Measurements from ENCODE around the gene SHOC2. TPM values are rescaled to one million over a fixed set of nuclear protein-coding genes. Genes with fewer than 3 reads are reported as not detected.

SHOC2 gene
- total and polyA plus RNA-seq, 9 of the 15 experiments (the other 6 are each of a cell fraction or from before 2014, with no cell fraction given), result 9.2 to 17.5 (median 14.9) TPM

DNA sequence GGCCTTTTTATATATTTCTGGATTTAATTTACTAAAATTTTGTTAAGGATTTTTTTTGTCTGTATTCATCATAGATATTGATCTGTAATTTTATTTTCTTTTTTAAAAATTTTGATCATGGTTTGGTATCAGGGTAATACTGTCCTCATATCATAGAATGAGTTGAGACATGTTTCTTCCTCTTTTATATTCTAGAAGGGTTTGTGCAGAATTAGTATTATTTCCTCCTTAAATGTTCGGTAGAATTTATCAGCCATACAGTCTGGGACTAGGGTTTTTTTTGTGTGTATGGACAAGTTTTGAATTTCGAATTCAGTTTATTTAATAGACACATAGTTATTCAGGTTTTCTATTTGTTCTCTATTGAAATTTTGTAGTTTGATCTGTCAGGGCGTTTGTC, 54.0 kb downstream of the SHOC2 start:
- peaks cover 26% of the 10 kb centered on the region for H3K79me2 ChIP-seq (ENCODE audit: control insufficient read depth, insufficient read depth, low read length)
- H3K9me1 ChIP-seq (ENCODE audit: control insufficient read depth, insufficient read depth, low read length), result no peaks in the 10 kb centered on the region
- FAIRE-seq, result no peak
- TF ChIP-seq TCF15 (CRISPR knock-in tag; IDR thresholded peaks at IDR 0.05), result no peak
- no peak for TF ChIP-seq ILK (tag; IDR thresholded peaks at IDR 0.05; ENCODE audit: borderline replicate concordance, low read depth)
- no peak for TF ChIP-seq ZNF668 (CRISPR knock-in tag; IDR thresholded peaks at IDR 0.05)
- no peak for TF ChIP-seq PHF8 (IDR thresholded peaks at IDR 0.05; ENCODE audit: borderline replicate concordance, low read length)
- TF ChIP-seq CBX8 (IDR thresholded peaks at IDR 0.05; ENCODE audit: borderline replicate concordance, extremely low read depth, low read depth, low read length, poor library complexity, severe bottlenecking), result no peak
- TF ChIP-seq, protein P1, sequence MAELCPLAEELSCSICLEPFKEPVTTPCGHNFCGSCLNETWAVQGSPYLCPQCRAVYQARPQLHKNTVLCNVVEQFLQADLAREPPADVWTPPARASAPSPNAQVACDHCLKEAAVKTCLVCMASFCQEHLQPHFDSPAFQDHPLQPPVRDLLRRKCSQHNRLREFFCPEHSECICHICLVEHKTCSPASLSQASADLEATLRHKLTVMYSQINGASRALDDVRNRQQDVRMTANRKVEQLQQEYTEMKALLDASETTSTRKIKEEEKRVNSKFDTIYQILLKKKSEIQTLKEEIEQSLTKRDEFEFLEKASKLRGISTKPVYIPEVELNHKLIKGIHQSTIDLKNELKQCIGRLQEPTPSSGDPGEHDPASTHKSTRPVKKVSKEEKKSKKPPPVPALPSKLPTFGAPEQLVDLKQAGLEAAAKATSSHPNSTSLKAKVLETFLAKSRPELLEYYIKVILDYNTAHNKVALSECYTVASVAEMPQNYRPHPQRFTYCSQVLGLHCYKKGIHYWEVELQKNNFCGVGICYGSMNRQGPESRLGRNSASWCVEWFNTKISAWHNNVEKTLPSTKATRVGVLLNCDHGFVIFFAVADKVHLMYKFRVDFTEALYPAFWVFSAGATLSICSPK (IDR thresholded peaks at IDR 0.05; ENCODE audit: borderline replicate concordance), result no peak
- TF ChIP-seq FOXK2 (conservative IDR thresholded peaks at IDR 0.05 in 1 of 2, IDR thresholded peaks at IDR 0.05 in 1 of 2; ENCODE audit: low read depth in 2 of 2), result no peak
- TF ChIP-seq ZNF586 (CRISPR knock-in tag; conservative IDR thresholded peaks at IDR 0.05), result no peak
- DNase-seq (ENCODE audit: extremely low read depth in 1 of 4, low spot score in 3 of 4), result no peak
- no peak overlapping the region for H3K4me2 ChIP-seq (ENCODE audit: insufficient read depth, low read length)
- H3K9me3 ChIP-seq (replicated peaks; ENCODE audit: control insufficient read depth, insufficient read depth, low read depth, low read length), result no peaks in the 10 kb centered on the region
- no peak overlapping the region for H3K27ac ChIP-seq (ENCODE audit: extremely low read depth, low read depth, low read length)
- intact Hi-C loops (cut with micrococcal nuclease), result no loop called here
- POLR2A ChIA-PET, result no interaction called here
- H4K20me1 ChIP-seq (replicated peaks; ENCODE audit: control insufficient read depth, insufficient read depth, low read length), result no peaks in the 10 kb centered on the region
- ATAC-seq, result no peak
- no peak overlapping the region for H2AFZ ChIP-seq (ENCODE audit: low read depth, low read length)
- WGBS (ENCODE audit: insufficient coverage, low coverage, missing lambda C conversion rate), result 40% methylated on average over 3 of the region's 3 CpGs
- no peaks in the 10 kb centered on the region for H3K27me3 ChIP-seq (ENCODE audit: control insufficient read depth in 2 of 2, insufficient read depth in 2 of 2, low read length in 2 of 2)
- H3K9ac ChIP-seq (ENCODE audit: insufficient read depth in 1 of 2, low read depth in 2 of 2, low read length in 2 of 2), result no peak overlapping the region
- in situ Hi-C loops (cut with MboI), result no loop called here
- BruUV-seq (replicated peaks), result no TSS peak
- no peaks in the 10 kb centered on the region for H3K36me3 ChIP-seq (ENCODE audit: control insufficient read depth, insufficient read depth, low read length)
- CTCF ChIA-PET (ENCODE audit: low intra/inter-chr PET ratio), result no interaction called here
- H3K4me3 ChIP-seq, result no peak overlapping the region
- H3K4me1 ChIP-seq (replicated peaks in 1 of 2; ENCODE audit: control insufficient read depth in 2 of 2, insufficient read depth in 2 of 2, low read length in 2 of 2), result no peaks in the 10 kb centered on the region; a peak in 1 of 5 replicates

Measured in K562 (cell line).